ENCODE results near the gene BANP.
A peak's percentile ranks its signal among the peaks of the same experiment; 100 is the strongest.
"Not testable (repeated sequence)": the region's sequence is repeated elsewhere in the genome, so short reads cannot be mapped to it uniquely, and the experiment has no call there.

The BANP gene, protein sequence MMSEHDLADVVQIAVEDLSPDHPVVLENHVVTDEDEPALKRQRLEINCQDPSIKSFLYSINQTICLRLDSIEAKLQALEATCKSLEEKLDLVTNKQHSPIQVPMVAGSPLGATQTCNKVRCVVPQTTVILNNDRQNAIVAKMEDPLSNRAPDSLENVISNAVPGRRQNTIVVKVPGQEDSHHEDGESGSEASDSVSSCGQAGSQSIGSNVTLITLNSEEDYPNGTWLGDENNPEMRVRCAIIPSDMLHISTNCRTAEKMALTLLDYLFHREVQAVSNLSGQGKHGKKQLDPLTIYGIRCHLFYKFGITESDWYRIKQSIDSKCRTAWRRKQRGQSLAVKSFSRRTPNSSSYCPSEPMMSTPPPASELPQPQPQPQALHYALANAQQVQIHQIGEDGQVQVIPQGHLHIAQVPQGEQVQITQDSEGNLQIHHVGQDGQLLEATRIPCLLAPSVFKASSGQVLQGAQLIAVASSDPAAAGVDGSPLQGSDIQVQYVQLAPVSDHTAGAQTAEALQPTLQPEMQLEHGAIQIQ

DNA sequence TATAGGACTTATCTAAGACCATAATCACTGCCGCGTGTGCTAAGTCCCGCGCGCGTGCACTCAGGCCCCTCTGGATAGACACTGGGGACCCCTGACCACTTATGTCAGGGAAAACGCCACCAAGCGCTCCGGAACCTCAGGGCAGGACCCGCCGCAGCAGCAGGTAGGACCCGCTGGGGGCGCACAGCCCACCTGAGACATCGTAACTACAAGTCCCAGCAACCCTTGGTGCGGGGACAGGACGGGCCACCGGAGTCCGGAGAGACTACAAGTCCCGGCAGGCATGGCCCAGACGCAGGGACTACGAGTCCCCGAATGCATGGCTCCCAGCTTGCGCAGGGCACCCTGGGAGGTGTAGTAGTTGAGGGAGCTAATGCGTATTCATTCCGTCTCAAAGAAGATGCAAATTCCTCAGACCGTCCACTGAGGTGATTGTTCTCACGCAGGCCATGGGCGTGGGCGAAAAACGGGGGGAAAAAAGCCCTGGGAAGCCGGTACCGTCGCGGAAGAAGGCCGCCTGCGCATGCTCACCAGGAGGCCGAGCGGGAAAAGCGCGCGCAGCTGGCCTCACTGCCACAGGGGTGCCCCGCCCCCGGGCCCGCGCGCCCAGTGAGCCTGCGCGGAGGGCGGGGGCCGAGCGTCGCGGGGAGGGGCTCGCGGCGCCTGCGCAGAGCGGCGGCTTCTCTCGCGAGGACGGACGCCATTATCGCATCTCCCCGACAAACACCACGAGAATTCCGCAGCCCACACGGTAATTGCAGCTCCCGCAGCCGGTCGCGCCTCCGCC, at the start of gene BANP:
Gene BANP, plus strand, starts transcription at position 670 of the 787 bp plus-strand sequence. CDS start 23,682 bp downstream, outside the sequence.
- peak; percentile 99 for DNase-seq

DNA sequence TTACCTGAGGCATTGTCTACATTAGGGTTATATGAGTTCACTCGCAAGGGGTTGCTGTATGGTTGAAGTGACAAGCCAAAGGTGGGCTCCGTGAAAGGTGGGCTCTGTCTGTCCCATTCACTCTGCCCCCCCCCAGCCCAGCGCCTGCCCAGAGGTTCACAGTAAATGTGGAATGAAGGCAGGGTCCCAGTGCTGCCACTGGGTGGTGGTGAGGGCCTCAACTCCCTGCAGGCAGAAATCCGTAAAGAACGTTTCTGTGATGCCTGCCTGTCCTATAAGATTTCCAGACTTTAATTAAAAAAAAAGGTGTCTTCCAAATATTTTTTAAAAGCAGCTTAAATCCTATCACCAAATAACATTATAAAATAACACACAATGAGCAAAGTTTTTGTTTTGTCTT, 46.3 kb upstream of the BANP start:
- DNase-seq, result not testable (repeated sequence)

DNA sequence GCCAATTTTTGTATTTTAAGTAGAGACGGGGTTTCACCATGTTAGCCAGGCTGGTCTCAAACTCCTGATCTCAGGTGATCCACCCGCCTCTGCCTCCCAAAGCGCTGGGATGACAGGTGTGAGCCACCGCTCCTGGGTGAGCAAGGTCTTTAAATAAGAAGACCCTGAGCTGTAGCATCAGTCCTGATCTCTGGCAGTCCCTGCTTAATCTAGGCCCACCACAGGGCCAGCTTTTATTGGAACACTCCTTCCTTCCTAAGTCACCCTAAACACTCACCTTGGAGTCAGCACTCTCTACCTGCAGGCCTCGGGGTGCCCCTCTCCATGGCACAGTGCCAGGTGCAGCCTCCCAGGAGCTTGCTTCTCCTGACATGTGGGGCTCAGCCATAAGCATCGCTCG, 45.7 kb upstream of the BANP start:
- not testable (repeated sequence) for DNase-seq

DNA sequence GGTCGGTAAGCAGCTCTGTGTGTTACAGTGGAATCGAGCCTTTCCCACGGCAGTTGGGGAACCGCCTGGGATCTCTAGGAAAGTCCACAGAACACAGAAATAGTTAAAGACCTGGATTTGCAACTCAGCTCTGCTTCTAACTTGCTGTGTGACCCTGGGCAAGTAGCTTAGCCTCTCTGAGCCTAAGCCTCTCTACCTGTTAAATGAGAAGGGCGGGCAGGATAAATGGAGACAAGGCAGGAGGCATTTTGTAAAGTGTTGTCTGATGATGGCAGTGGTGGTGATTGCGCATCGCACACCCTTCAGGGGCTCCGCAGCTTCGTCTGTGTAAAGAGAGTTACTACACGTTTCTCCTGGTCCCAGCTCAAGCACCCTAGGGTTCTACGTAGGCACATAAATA, 43.1 kb upstream of the BANP start:
- DNase-seq, result not testable (repeated sequence)

DNA sequence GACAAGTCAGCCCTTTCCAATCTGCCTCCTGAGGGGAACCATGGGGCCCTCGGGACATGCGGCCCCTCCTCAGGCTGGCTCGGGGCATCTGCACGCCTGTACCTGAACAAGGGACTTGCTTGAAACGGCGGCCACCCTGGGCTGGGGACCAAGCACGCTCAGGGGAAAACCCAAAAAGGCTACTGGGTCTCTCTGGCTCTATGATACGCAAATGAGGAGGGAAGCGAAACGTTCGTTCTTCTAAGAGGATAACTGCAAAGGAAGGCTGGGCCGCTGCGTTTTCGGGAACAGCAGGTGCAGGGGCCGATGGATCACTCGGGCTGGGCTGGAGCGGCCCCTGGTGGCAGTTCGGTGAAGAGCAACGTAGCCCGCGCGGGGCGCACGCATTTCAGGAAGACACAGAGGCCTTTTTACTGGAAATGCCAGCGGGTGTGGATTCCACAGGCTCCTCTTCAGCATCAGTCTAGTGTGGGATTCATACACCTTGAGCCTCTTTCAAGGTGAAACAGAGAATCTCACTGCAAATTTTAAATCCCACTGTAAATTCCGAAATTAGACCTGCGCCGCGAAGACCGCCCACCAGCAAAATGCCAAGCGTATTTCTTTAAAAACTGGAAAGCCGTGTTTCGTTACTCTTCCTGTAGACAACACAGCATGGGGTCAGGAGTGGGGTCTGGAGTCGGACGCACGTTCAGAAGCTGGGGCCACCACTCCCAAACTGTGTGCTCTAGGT, 41.9 kb upstream of the BANP start:
- DNase-seq, result peak; percentile 88

DNA sequence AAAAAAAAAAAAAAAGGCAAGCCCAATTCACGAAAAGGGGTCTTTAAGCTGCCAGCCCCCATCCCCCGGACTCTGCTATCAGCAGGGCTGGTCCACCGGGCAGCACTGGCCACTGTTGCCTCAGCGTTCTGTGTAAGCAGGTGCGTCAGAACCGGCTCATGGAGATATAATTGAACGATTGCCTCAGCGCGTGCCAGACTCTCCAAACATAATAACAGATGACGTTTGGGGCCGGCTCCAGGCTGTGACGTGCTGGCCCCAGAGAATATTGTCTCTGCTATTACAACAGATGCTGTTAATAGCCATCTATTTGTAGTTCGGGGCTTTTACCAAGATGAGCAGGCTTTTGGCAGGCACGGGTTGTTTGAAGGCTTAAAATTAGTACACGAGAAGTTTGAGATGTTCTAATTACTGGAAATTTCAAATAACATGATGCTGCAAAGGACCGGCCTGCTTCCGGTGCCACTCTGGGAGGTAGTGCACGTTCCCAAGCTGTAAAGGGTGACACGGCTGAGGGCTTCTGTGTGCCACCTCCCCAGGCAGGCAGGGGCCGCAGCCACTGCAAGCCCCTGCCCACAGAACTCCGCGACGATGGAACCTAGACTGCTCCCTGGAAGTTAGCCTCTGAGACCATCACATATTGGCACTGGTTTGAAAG, 40.0 kb upstream of the BANP start:
- not testable (repeated sequence) for DNase-seq

DNA sequence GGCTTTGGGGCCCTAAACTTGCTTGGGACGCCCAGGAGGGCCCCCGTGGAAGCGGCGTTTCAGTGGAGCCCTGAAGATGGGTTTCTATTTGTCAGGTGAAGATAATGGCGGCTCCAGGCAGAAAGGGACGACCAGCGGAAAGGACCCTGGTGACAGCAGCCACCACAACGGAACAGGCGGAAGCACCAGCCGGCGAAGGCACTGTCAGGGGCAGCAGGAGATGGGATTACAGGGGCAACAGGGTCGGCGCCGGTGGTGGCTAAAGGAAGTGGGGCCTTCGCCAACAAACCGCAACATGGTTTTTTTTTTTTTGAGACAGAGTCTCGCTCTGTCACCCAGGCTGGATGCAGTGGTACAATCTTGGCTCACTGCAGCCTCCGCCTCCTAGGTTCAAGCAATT, 38.5 kb upstream of the BANP start:
- DNase-seq, result not testable (repeated sequence)

DNA sequence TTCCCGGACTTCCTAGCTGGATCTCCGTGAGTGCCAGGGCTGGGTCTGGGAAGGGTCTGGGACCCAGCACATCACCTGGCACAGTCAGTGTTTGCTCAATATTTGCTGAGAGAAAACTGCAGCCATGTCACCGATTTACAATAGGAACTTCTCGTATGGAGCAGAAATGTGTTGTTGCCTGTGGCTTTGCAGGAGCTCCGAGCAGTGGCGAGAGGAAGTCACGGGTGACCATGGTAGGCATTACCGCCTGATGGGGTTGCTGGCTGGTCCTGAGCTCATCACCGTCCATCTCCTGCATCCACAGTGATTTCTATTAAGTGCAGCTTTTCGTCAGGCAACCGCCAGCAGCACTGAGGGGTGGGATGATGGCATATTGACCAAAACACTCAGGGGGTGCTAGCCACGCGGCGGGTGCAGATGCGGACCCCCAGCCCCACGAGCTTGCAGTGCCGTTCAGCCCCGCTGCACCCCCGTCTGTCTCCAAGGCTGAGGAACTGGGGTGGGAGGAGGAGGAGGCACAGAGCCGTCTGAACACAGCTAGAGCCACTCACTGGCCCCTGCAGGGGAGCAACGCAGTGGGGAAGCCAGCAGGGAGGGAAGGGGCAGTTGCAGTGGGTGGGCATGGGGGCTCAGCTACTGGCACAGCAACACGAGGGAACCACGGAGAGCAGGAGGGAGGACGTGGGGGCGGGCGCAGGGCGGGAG, 37.1 kb upstream of the BANP start:
- not testable (repeated sequence) for DNase-seq

DNA sequence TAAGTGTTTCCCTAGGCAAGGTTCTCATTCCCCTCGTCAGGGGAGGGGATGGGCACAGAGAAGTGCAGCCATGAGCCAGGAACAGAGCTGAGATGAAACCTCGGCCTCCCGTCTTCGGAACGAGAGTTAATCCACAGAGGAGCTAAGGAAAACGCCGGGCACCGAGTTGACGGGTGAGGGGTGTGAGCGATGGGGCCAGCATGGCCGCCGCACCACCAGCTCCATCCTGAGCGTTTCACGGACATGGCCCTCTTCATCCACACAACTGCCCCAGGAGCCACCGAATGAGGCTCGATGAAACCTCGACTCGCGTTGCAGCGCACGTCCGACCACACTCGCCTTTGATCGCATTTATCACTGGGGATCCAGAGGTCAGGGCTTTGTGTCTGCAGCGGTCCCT, 36.4 kb upstream of the BANP start:
- DNase-seq, result no peak

DNA sequence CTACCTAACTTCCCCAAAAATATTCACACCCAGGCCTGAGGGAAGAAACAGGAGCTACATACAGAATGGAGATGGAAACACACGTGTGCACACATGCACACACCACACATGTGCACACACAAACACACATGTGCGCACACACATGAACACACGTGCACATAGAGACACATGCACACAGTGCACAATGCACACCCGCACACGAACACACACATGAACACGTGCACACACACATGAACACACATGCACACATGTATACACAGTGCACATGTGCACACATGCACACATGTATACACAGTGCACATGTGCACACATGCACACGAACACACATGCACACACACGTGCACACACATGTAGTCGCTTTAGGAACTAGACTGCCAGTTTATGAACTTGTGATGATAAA, 33.7 kb upstream of the BANP start:
- DNase-seq, result no peak

DNA sequence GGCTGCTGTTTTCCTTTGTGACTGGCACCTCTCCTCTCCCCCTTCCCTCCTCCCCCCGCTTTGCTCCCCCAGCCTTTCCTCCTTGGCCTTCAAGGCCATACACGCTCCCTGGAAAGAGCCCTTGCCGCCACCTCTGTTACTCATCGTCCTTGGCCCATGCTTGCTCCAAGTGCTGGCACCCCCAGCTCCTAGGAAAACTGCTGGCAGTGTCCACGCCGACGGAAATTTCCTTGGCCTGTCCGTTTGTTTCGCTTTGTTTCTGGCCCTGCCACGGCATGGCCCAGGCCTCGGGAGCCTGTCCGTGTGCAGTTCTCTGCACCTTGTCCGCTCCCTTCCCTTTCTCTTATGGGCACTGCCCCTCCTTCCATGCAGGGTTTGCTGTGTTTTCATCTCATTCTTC, 32.9 kb upstream of the BANP start:
- DNase-seq, result no peak

DNA sequence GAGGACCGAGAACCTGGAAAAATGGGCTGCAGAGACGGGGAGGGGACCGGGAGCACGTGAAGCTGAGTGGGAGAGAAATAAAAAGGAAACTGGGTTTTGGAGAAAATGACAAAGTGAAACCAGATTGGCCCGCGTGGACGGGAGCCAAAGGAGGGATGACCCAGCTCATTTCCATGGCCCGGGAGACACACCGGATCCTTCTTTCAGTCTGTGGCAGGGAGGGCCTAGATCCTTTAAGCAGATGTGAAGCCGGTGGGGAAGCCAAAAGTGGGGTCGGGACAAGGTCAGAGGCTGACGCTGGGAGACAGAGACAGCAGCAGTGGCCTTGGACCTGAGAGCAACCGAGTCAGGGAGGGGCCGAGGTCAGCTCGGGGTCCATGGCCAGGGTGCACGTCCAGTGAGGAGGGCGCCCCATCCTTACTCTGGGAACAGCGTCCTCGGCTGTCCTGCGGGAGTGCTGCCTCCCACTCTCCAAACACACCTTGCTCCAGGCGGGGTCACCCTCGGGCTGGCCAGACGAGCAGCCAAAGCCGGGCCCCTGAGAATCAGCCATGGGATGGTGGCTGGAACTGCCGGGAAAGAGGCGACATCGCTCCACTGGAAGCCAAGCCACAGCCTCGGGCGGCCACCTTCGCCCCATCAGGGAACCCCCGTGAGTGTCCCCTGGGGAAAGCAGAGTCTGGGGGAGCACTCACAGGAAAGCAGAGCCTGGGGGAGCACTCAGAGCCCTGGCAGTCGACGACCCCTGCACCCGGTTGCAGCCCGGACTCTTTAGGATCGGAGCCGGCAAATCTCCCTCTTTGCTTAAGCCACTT, 32.2 kb upstream of the BANP start:
- DNase-seq, result no peak

DNA sequence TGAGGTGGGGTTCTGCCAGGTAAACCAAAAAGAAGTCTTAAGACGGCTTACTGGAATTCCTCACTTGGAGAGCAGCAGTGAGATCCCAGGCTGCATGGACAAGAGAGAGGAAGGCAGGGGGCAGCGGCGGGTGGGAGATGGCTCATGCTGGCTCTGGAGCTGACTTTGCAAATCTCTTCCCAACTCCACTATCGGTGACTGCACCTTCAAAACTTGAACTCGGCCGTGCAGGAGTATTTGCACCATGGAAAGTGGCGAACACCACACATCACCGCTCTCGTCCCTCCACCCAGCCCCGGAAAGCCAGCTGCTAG, 31.6 kb upstream of the BANP start:
- DNase-seq, result no peak

DNA sequence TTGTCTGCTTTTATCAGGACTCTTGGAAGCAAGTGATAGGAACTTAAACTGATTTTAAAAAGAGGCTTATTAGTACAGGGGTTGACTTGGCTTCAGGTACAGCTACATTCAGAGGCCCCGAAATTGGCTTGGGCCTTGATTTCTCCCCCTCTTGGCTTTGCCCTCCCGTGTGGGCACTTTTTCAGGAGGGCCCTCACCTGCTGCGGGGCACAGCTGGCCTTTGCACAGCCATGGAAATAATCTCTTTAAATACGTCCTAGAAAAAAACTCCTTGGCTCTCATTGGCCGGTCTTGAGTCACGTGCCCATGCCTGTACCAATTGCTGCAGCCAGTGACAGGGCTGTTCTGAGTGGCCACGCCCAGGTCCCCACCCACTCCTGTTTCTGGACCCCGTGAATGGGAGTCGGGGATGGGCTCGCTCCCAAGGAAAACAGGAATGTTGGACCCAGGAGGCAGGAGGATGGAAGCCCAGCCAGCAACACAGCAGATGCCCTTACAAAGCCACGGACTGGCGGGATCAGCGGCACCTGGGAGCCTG, 29.9 kb upstream of the BANP start:
- no peak for DNase-seq

DNA sequence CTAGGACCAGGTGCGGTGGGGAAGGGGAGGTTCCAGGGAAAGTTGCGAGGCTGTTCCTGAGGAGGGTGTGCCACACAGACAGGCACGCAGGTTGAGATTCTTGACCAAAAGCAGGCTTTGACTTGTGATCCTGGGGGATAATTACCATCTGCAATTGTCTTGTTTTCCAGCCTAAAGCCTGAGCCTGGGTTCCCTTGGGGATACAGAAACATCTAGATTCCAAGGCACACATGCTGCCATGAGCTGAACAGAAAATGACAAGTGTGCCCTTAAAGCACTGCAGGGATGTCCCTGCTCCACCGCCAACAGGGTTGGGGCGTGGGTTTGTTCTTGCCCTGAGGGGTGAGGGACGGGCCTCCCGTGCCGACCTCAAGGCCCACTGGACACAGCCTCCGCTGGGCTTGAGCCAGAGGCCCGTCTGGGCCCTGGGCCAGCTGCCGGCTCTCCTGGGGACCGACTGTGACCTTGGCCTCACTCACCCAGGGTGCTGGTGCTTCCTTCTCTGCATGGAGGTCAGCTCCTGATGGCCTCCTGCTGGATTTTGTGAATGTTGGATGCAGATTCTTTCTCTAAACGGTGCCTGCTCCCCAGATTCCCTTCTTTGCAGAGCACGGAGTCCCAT, 28.9 kb upstream of the BANP start:
- no peak for DNase-seq

DNA sequence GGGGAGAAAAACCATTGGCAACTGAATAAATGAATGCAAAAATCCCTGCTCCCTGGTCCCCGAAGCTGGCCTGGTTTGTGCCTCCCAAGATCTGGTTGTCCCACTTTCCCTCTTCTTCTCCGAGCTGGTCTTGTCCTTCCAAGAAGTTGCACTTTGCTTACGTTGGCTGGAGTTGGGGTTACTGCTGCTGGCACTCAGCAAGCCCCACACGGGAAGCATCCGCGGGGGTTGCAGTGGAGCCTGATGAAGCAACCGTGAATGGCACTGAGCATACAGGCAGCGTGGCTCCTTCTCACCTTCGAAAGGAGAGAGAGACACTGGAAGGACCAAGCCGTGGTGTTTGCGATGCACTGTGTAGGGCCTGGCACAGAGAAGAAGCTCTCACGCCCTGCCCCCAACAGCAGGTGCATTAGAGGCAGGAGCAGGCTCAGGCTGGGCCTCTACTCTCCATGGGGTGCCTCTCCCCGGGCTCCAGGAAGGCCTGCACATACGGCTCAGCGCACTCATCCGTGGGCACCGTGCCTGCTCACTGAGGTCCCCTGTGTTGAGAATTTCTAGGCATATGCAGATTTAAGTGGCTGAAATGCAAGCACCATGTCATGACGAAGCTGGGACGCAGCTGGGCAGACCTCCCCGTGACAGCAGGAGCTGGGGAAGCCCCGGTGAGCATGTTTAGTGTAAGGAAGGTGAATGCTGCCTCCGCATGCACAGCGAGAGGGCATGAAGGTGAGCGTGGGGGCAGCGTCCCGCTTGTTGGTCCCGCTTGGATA, 27.0 kb upstream of the BANP start:
- no peak for DNase-seq

DNA sequence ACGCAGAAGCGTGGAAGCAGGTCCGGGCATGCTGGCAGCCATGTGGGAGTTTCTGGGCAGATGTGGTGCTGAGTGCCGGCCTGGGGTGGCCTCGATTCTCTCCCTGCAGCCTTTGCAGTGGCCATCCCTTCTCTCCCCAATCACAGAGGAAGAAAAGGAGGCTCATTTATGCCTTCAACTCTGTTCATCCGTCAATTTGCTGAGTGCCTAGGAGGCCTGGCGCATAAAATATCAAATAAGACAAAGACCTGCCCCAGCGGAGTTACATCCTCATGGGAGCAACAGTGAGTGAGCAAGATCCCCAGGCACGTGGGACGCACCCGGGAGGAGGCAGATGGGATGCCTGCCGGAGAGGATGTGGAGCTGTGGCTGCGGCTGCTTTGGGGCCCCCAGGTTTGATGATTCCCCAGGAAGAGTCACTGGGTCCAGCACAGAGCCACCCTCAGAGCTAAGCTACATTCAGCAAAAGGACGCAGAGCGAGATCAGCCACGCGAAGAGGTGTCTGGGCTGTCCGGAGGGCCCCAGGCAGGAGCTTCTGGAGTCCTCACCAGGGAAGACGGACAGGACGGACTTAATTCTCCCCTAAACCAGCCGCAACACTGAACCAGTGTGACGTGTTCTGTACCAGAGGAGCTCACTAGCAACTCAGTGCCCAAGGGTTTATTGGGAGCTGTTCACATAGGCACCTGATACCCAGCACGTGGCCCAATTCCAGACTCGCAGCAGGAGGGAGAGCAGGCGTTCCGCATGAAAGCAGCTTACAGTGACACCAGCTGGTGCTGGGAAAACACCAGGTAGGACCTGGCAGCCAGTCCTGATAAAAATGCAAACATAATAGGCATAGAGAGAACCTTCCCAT, 26.2 kb upstream of the BANP start:
- DNase-seq, result no peak
